Stimulated activated CD4-positive, alpha-beta T cell treated with anti-CD3 and anti-CD28 coated beads, TNF-alpha, amount 100 ng/mL, for 48 hours (primary cell): ENCODE results near the gene MYO7A.

ENCODE experiments used
- DNase-seq, 3 donors: peaks; one replicate each; pipeline ENCODE4 v3.0.0-alpha.2; 2020; ENCODE audit warnings: low read depth in 3 of 3

The MYO7A gene

GRCh38 chr11:77200351-77201268 is 72.6 kb downstream of the MYO7A start:
- no peak for DNase-seq

- DNase-seq, result no peak
Measured at GRCh38 chr11:77201370-77201769, 73.3 kb downstream of the MYO7A start.

- no peak for DNase-seq
Measured at GRCh38 chr11:77201991-77202841, 74.2 kb downstream of the MYO7A start.

GRCh38 chr11:77202941-77203900 is 75.2 kb downstream of the MYO7A start:
- DNase-seq, result no peak

- DNase-seq, result no peak
Measured at GRCh38 chr11:77203901-77204753, 76.1 kb downstream of the MYO7A start.

- no peak for DNase-seq
Measured at GRCh38 chr11:77204754-77205466, 76.9 kb downstream of the MYO7A start.

GRCh38 chr11:77205467-77206263 is 77.6 kb downstream of the MYO7A start:
- DNase-seq, result no peak

GRCh38 chr11:77206264-77207018 is 78.4 kb downstream of the MYO7A start:
- DNase-seq, result no peak

- no peak for DNase-seq
Measured at GRCh38 chr11:77207019-77207485, 79.0 kb downstream of the MYO7A start.

- no peak for DNase-seq
Measured at GRCh38 chr11:77207618-77208313, 79.7 kb downstream of the MYO7A start.

- no peak for DNase-seq
Measured at GRCh38 chr11:77208535-77208934, 80.5 kb downstream of the MYO7A start.

- no peak for DNase-seq
Measured at GRCh38 chr11:77209663-77210062, 81.6 kb downstream of the MYO7A start.

- no peak for DNase-seq
Measured at GRCh38 chr11:77211040-77211451, 83.0 kb downstream of the MYO7A start.

- DNase-seq, result no peak
Measured at GRCh38 chr11:77211594-77212251, 83.7 kb downstream of the MYO7A start.

GRCh38 chr11:77212314-77213007 is 84.4 kb downstream of the MYO7A start:
- no peak for DNase-seq

- DNase-seq, result no peak
Measured at GRCh38 chr11:77213029-77213579, 85.1 kb downstream of the MYO7A start.
